GM12878 (cell line): ENCODE data around the gene EPB42. TPM values are rescaled to one million over a fixed set of nuclear protein-coding genes. Genes with fewer than 3 reads are reported as not detected.

ENCODE experiments used
- ATAC-seq: fragments of 200-7000 bp; cut with Tn5 transposase; 3 replicates; pipeline ENCODE4 v1.9.1; 2020; ENCODE audit warnings: mild to moderate bottlenecking, moderate library complexity
- BruUV-seq: library from RNA; stranded (reverse); fragments of 400-500 nt; replicated peaks from 2 replicates; lab custom pipeline; 2021; lab: Mats Ljungman, UMichigan
- CTCF ChIA-PET: fragments of 300-600 bp; sonication (Branson Sonifier 250); formaldehyde crosslinking; extraction: SDS; loops from one replicate; lab custom pipeline; 2021; ENCODE audit warnings: inconsistent platforms; lab: Yijun Ruan, JAX
- POLR2A ChIA-PET: fragments of 350-600 bp; formaldehyde crosslinking; extraction: SDS; loops from one replicate; lab custom pipeline; 2021; ENCODE audit warnings: inconsistent platforms; lab: Charles Lee
- RAD21 ChIA-PET: fragments of 300-600 bp; sonication (Branson Sonifier 250); formaldehyde crosslinking; loops from one replicate; lab custom pipeline; 2023; ENCODE audit warnings: antibody characterized with exemption; ENCODE audit not compliant: unreplicated experiment; lab: Charles Lee
- SMC1A ChIA-PET: fragments of 300-600 bp; sonication (Branson Sonifier 250); formaldehyde crosslinking; loops from one replicate; lab custom pipeline; 2023; ENCODE audit not compliant: unreplicated experiment, uncharacterized antibody; lab: Charles Lee
- DNase-seq: peaks from one replicate; pipeline ENCODE4 v3.0.0-alpha.2; 2011; ENCODE audit warnings: low read depth, low spot score
- FAIRE-seq: peaks from 3 replicates; lab custom pipeline; 2011; peaks lifted over from hg19 to GRCh38; lab: Jason Lieb, UNC
- H2AFZ ChIP-seq: 2 replicates; pipeline ENCODE4 v1.6.0; 2011; ENCODE audit warnings: low read depth, low read length, control low read depth; ENCODE audit not compliant: control insufficient read depth
- H3K27ac ChIP-seq: 2 replicates; pipeline ENCODE4 v1.5.1; 2011; ENCODE audit warnings: control low read depth; ENCODE audit not compliant: control insufficient read depth, insufficient read depth
- H3K27me3 ChIP-seq, 2 experiments: replicated peaks in 1 of 2; 2 replicates each; pipeline versions ENCODE4 v1.6.0 to v1.6.1; 2011; ENCODE audit warnings: low read length in 1 of 2; ENCODE audit not compliant: control insufficient read depth in 2 of 2, insufficient read depth in 2 of 2
- H3K36me3 ChIP-seq, 2 experiments: 2 replicates each; pipeline ENCODE4 v1.5.1; 2011; ENCODE audit warnings: low read length in 1 of 2; ENCODE audit not compliant: control insufficient read depth in 2 of 2, insufficient read depth in 2 of 2
- H3K4me1 ChIP-seq: 2 replicates; pipeline ENCODE4 v1.6.1; 2011; ENCODE audit warnings: mild to moderate bottlenecking, low read length, moderate library complexity, mixed read lengths; ENCODE audit not compliant: control insufficient read depth, insufficient read depth
- H3K4me2 ChIP-seq: 2 replicates; pipeline ENCODE4 v1.6.0; 2011; ENCODE audit warnings: control low read depth; ENCODE audit not compliant: control insufficient read depth, insufficient read depth
- H3K4me3 ChIP-seq: fragments of 200-600 bp; sonication (generic); 2 replicates; pipeline ENCODE4 v1.5.1; 2016
- H3K79me2 ChIP-seq: 2 replicates; pipeline ENCODE4 v1.6.0; 2011; ENCODE audit warnings: low read length; ENCODE audit not compliant: control insufficient read depth, insufficient read depth
- H3K9ac ChIP-seq: 2 replicates; pipeline ENCODE4 v1.8.0; 2011; ENCODE audit warnings: low read length, control low read depth, mixed read lengths; ENCODE audit not compliant: control insufficient read depth, insufficient read depth
- H3K9me3 ChIP-seq: replicated peaks from 3 replicates; pipeline ENCODE4 v1.5.1; 2011; ENCODE audit warnings: mild to moderate bottlenecking, low read length; ENCODE audit not compliant: control insufficient read depth, insufficient read depth
- H4K20me1 ChIP-seq: 2 replicates; pipeline ENCODE4 v1.6.0; 2011; ENCODE audit not compliant: control insufficient read depth, insufficient read depth
- EZH2 ChIP-seq: IDR thresholded peaks from 2 replicates; pipeline ENCODE4 v1.6.1; 2012; ENCODE audit warnings: low read depth, mild to moderate bottlenecking, control low read depth, inconsistent platforms, low read length, borderline replicate concordance; ENCODE audit not compliant: control insufficient read depth
- LARP7 ChIP-seq: fragments of 450-650 bp; IDR thresholded peaks from 2 replicates; pipeline ENCODE4 v1.6.1; 2017; ENCODE audit warnings: mild to moderate bottlenecking
- NFXL1 ChIP-seq: fragments of 450-650 bp; IDR thresholded peaks from 2 replicates; pipeline ENCODE4 v1.6.1; 2017; ENCODE audit warnings: antibody characterized with exemption, mild to moderate bottlenecking, borderline replicate concordance
- NFYA ChIP-seq: IDR thresholded peaks from 2 replicates; pipeline ENCODE4 v1.6.1; 2011; ENCODE audit warnings: low read depth, mild to moderate bottlenecking, low read length, improper control_type of control experiment, borderline replicate concordance
- NR2C1 ChIP-seq: fragments of 450-650 bp; IDR thresholded peaks from 2 replicates; pipeline ENCODE4 v1.6.1; 2017; ENCODE audit warnings: antibody characterized with exemption, mild to moderate bottlenecking, moderate library complexity
- NR2C2 ChIP-seq: IDR thresholded peaks from 2 replicates; pipeline ENCODE4 v1.6.1; 2011; ENCODE audit warnings: borderline replicate concordance, low read depth; ENCODE audit not compliant: control insufficient read depth, insufficient read length
- NRF1 ChIP-seq: conservative IDR thresholded peaks from 2 replicates; pipeline ENCODE4 v1.6.1; 2011; ENCODE audit warnings: mild to moderate bottlenecking, low read depth, low read length, improper control_type of control experiment
- RAD21 ChIP-seq: IDR thresholded peaks from 2 replicates; pipeline ENCODE4 v1.6.1; 2011; ENCODE audit warnings: mild to moderate bottlenecking, low read depth, low read length, moderate library complexity; ENCODE audit not compliant: insufficient read depth
- SMAD1 ChIP-seq: fragments of 450-650 bp; IDR thresholded peaks from 2 replicates; pipeline ENCODE4 v1.6.1; 2018; ENCODE audit warnings: mild to moderate bottlenecking, low read depth; ENCODE audit not compliant: partially characterized antibody
- SRF ChIP-seq, 2 experiments: IDR thresholded peaks; 2 replicates each; pipeline ENCODE4 v1.6.1; 2011; ENCODE audit warnings: low read depth in 2 of 2, low read length in 2 of 2, mild to moderate bottlenecking in 1 of 2, moderate library complexity in 1 of 2
- YY1 ChIP-seq: IDR thresholded peaks from 2 replicates; pipeline ENCODE4 v1.6.1; 2011; ENCODE audit warnings: low read depth, mild to moderate bottlenecking, low read length
- ZNF384 ChIP-seq: IDR thresholded peaks from 2 replicates; pipeline ENCODE4 v1.6.1; 2012; ENCODE audit warnings: low read depth, mild to moderate bottlenecking, low read length, improper control_type of control experiment, borderline replicate concordance
- WGBS: methylation state at CpG from one replicate; pipeline ENCODE4 v1.1.6; 2016; ENCODE audit warnings: low lambda C conversion rate; ENCODE audit not compliant: insufficient replicate concordance, insufficient coverage; ENCODE audit errors: missing lambda C conversion rate; 5-methylcytosine and 5-hydroxymethylcytosine counted together
- in situ Hi-C: fragments of 300-500 bp; cut with MboI; formaldehyde crosslinking; loops from 9 replicates; pipeline ENCODE4 v1.14.3; 2018; ENCODE audit warnings: mixed read lengths
- intact Hi-C: fragments of 100-400 bp; cut with micrococcal nuclease; formaldehyde crosslinking; loops from one replicate; pipeline ENCODE4 v1.14.2; 2022; ENCODE audit not compliant: unreplicated experiment
- polyA plus RNA-seq, 11 experiments: library from polyadenylated mRNA; depleted of rRNA in 4 of 11; unstranded in 6 of 11; stranded (reverse) in 5 of 11; fragments of >200 nt; fragmentation: Nextera tagmentation in 4 of 11; fragmentation: Illumina TruSeq in 1 of 11; extraction: Ambion mirVana in 4 of 11; extraction: Trizol in 1 of 11; gene quantifications; 1 replicate in 1 of 11; 2 replicates in 10 of 11; pipeline versions ENCODE4 v1.2.1 to v1.2.3, GENCODE V29; 2011 to 2016; ENCODE audit warnings: inconsistent platforms in 2 of 11, missing spikeins in 2 of 11, low read depth in 1 of 11
- total RNA-seq, 4 experiments: library from RNA; depleted of rRNA in 3 of 4; stranded (reverse); fragments of >200 nt in 3 of 4; fragmentation: Illumina TruSeq in 1 of 4; extraction: Trizol in 1 of 4; gene quantifications; 2 replicates each; pipeline versions ENCODE4 v1.2.1 to v1.2.3, GENCODE V29; 2013 to 2021

The EPB42 gene
- total and polyA plus RNA-seq, 10 of the 15 experiments (the other 5 are each of a cell fraction or from before 2014, with no cell fraction given): not detected

- TF ChIP-seq NRF1: no peak
These were observed 12.5 kb downstream of the EPB42 start (continued) for GRCh38 chr15:43208052-43209002.

- ATAC-seq (no peak), DNase-seq (no peak), FAIRE-seq (no peak)
- Histone ChIP-seq H3K4me1 (no peaks in the 10 kb centered on the region), H3K36me3 (no peaks in the 10 kb centered on the region), H3K79me2 (no peaks in the 10 kb centered on the region), H3K9me3 (no peaks in the 10 kb centered on the region), H3K4me3 (no peak overlapping the region), H3K4me2 (no peak overlapping the region), H3K27ac (no peak overlapping the region), H4K20me1 (no peaks in the 10 kb centered on the region), H3K27me3 (peaks cover 0 to 3% of the 10 kb centered on the region in 2 experiments; a peak in 2 of 4 replicates), H3K9ac (no peak overlapping the region), H2AFZ (no peak overlapping the region)
- RAD21 ChIA-PET: no interaction called here
- BruUV-seq: no TSS peak
- intact Hi-C loops: no loop called here
- no peak for TF ChIP-seq ZNF384
- TF ChIP-seq NR2C2: no peak
- no peak for TF ChIP-seq YY1
- no peak for TF ChIP-seq RAD21
- TF ChIP-seq LARP7: no peak
- TF ChIP-seq NFYA: no peak
- TF ChIP-seq SRF (IDR thresholded peaks at IDR 0.05; ENCODE audit: low read depth in 2 of 2, low read length in 2 of 2): no peak
- no peak for TF ChIP-seq EZH2
- no peak for TF ChIP-seq SMAD1
- TF ChIP-seq NR2C1: no peak
- TF ChIP-seq NFXL1: no peak
- WGBS: 47% methylated on average over 9 of the region's 9 CpGs
- in situ Hi-C loops: no loop called here
- SMC1A ChIA-PET: interaction anchor here (0.8 to 1.2 kb wide), 2 partner anchors 16 to 79 kb away, joined by 3 read pairs; no protein-coding TSS in a partner anchor
- POLR2A ChIA-PET: no interaction called here
- CTCF ChIA-PET: interaction anchor here (0.8 to 1.6 kb wide), 4 partner anchors 11 to 59 kb away, joined by 3 to 4 read pairs (median 3); no protein-coding TSS in a partner anchor
These were observed 13.8 kb downstream of the EPB42 start for GRCh38 chr15:43207024-43207423.
